ENCODE results near the gene DCTN3. TPM values are rescaled to one million over a fixed set of nuclear protein-coding genes. Genes with fewer than 3 reads are reported as not detected.

DCTN3 gene
- total RNA-seq, 2 donors from 2014 or later, result 36.1 to 39.9 TPM

DNA sequence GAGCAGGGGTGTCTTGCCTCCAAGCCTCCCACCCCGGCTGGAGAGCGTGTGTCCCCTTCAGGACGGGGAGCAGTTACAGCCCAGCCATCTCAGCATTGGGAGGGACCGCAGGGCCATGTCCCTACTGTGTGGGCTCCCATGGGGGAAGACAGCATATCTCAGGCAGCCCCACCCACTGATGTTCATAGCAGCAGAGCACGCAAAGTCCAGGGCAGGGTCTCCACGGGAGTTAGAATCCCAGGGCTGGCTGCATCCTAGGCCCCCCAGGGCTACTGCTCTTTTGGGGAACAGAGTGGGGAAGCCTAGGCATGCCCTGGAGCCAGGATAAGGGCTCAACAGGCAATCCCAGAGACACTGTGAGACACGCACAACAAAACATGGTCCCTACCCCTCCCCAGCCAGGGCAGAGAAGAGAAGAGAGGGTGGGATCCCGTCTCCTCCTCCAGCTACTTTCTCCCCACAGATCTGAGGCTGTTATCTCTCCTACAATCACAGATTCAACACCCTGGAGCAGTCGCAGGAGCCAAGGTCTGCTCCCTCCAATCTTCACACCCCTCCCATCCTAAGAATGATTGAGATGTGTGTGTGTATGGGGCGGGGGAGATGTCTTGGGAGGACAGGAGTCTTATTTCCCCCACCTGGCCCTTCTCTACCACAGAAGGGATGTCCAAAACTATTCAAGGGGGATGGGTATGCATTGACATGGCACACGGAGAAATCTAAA lies 34.2 kb downstream of the DCTN3 start:
- H3K27ac ChIP-seq, result no peak overlapping the region
- TF ChIP-seq, protein P1, sequence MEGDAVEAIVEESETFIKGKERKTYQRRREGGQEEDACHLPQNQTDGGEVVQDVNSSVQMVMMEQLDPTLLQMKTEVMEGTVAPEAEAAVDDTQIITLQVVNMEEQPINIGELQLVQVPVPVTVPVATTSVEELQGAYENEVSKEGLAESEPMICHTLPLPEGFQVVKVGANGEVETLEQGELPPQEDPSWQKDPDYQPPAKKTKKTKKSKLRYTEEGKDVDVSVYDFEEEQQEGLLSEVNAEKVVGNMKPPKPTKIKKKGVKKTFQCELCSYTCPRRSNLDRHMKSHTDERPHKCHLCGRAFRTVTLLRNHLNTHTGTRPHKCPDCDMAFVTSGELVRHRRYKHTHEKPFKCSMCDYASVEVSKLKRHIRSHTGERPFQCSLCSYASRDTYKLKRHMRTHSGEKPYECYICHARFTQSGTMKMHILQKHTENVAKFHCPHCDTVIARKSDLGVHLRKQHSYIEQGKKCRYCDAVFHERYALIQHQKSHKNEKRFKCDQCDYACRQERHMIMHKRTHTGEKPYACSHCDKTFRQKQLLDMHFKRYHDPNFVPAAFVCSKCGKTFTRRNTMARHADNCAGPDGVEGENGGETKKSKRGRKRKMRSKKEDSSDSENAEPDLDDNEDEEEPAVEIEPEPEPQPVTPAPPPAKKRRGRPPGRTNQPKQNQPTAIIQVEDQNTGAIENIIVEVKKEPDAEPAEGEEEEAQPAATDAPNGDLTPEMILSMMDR (IDR thresholded peaks at IDR 0.05), result no peak
- TF ChIP-seq POLR2A (IDR thresholded peaks at IDR 0.05), result no peak
- peaks cover 25% of the 10 kb centered on the region for H3K4me1 ChIP-seq
- H3K36me3 ChIP-seq (replicated peaks in 1 of 2; ENCODE audit: insufficient read depth in 1 of 2, low read depth in 2 of 2), result no peaks in the 10 kb centered on the region
- H3K27me3 ChIP-seq, result peaks cover 3 to 10% of the 10 kb centered on the region in 2 donors
- no peak overlapping the region for H3K4me3 ChIP-seq
- no peak for DNase-seq
- ATAC-seq, result no peak
- intact Hi-C loops (cut with DNase I), result loop anchor here (5.0 kb wide), 1 partner anchor 34 kb away; no protein-coding TSS in a partner anchor
- WGBS, 2 donors, result 13 to 18% methylated on average over 5 to 11 of the region's 11 CpGs
- no peaks in the 10 kb centered on the region for H3K9me3 ChIP-seq

DNA sequence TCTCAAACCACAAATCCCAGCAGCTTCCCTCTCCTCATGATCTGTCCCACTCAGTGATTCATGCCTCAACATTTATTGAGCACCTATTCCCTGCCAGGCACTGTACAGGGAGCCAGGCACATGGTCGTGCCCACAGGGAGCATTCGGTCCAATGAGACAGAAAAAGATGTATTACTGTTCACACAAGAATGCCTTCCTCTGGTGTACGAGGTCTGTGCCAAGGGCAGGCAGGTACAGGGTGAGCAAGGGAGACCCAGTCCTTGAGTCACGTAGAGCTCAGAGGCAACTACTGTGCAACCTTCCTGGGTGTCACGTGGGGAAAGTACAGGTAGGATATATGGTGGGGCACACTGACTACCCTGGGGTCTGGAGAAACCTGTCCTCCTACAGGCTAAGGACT lies 35.3 kb downstream of the DCTN3 start:
- TF ChIP-seq POLR2A (IDR thresholded peaks at IDR 0.05), result no peak
- TF ChIP-seq, protein P1 (IDR thresholded peaks at IDR 0.05), result no peak
- Histone ChIP-seq H3K27ac (no peak overlapping the region), H3K4me3 (no peak overlapping the region), H3K36me3 (replicated peaks in 1 of 2; ENCODE audit: insufficient read depth in 1 of 2, low read depth in 2 of 2) (no peaks in the 10 kb centered on the region), H3K27me3 (peaks cover 3 to 10% of the 10 kb centered on the region in 2 donors), H3K4me1 (peaks cover 14% of the 10 kb centered on the region), H3K9me3 (no peaks in the 10 kb centered on the region)
- WGBS, 2 donors, result 34 to 42% methylated on average over 5 of the region's 5 CpGs
- ATAC-seq, result no peak
- intact Hi-C loops (cut with DNase I), result loop anchor here (5.0 kb wide), 1 partner anchor 33 kb away; no protein-coding TSS in a partner anchor
- DNase-seq, result no peak

DNA sequence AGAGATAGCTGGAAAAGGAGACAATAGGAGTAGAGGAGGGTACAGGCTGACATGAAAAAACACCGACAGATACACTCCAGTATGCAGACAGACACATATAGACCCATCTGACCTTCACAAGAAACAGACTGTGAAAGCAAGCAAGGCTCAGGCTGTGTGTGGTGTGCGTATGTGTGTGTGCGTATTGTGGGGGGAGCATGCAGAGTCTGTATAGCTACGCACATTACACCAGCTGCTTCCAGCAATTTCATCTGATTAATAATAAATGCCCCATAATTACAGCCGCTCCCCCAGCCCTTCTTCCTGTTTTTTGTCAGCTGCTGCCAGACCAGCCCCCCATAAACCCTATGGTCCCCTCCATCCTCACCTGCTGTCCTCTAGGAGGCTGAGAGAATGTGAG lies 37.5 kb downstream of the DCTN3 start:
- ATAC-seq (no peak), DNase-seq (no peak)
- no peaks in the 10 kb centered on the region for H3K9me3 ChIP-seq
- H3K27me3 ChIP-seq, result peaks cover 0 to 22% of the 10 kb centered on the region in 2 donors
- no peak overlapping the region for H3K27ac ChIP-seq
- H3K36me3 ChIP-seq (replicated peaks in 1 of 2; ENCODE audit: insufficient read depth in 1 of 2, low read depth in 2 of 2), result no peaks in the 10 kb centered on the region
- WGBS, 2 donors, result 84 to 86% methylated on average over 5 of the region's 5 CpGs
- intact Hi-C loops (cut with DNase I), result no loop called here
- peaks cover 12% of the 10 kb centered on the region for H3K4me1 ChIP-seq
- H3K4me3 ChIP-seq, result no peak overlapping the region
- TF ChIP-seq POLR2A (IDR thresholded peaks at IDR 0.05), result no peak
- TF ChIP-seq, protein P1 (IDR thresholded peaks at IDR 0.05), result no peak

DNA sequence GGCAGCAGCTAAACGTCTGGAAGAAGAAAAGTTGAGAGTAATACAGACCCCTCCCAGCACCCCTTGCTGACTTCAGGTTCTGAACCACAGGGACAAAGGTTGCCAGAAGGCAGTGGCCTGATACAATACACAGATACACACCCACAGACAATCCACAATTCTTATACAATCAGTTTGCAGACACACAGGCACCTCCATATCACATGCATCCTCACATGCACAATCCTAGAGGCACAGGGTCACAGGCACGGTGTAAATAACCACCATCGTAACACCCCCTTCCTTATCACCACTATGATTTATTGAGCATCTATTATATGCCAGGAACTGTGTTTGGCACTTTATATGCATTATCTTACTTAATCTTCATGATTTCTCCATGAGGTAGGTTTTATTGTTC lies 39.0 kb downstream of the DCTN3 start:
- H3K36me3 ChIP-seq (replicated peaks in 1 of 2; ENCODE audit: insufficient read depth in 1 of 2, low read depth in 2 of 2), result no peaks in the 10 kb centered on the region
- H3K27ac ChIP-seq, result no peak overlapping the region
- H3K27me3 ChIP-seq, result peaks cover 0 to 26% of the 10 kb centered on the region in 2 donors
- 65 to 72% methylated on average over 3 of the region's 3 CpGs for WGBS, 2 donors
- no peak for TF ChIP-seq POLR2A (IDR thresholded peaks at IDR 0.05)
- TF ChIP-seq, protein P1 (IDR thresholded peaks at IDR 0.05), result no peak
- no peak overlapping the region for H3K4me3 ChIP-seq
- peaks cover 12% of the 10 kb centered on the region for H3K4me1 ChIP-seq
- intact Hi-C loops (cut with DNase I), result no loop called here
- ATAC-seq (no peak), DNase-seq (no peak)
- no peaks in the 10 kb centered on the region for H3K9me3 ChIP-seq

DNA sequence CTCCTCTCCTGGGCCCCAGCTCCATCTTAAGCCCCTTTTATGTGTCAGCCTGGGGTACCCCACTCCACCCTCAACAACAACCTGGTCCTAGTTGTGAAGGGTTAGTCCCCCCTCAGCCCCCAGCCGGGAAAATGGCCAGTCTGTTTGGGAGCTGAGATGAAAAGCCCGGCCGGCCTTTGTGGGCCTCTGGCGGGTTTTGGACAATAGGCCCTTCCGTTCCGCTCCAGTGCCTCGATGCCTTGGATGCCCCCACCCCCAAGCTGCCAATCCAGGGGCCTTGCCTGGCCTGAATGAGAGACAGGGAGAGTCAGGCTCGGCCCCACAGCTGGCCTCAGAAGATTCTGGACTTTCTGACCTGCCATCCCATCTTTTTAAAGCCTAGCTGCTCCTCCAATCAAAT lies 39.9 kb downstream of the DCTN3 start:
- no peak overlapping the region for H3K27ac ChIP-seq
- H3K4me3 ChIP-seq, result no peak overlapping the region
- no peaks in the 10 kb centered on the region for H3K9me3 ChIP-seq
- intact Hi-C loops (cut with DNase I), result no loop called here
- 66 to 70% methylated on average over 7 to 8 of the region's 8 CpGs for WGBS, 2 donors
- H3K4me1 ChIP-seq, result peaks cover 12% of the 10 kb centered on the region
- H3K27me3 ChIP-seq, result peaks cover 0 to 20% of the 10 kb centered on the region in 2 donors
- H3K36me3 ChIP-seq (replicated peaks in 1 of 2; ENCODE audit: insufficient read depth in 1 of 2, low read depth in 2 of 2), result no peaks in the 10 kb centered on the region
- DNase-seq, result no peak
- TF ChIP-seq POLR2A (IDR thresholded peaks at IDR 0.05), result no peak
- TF ChIP-seq, protein P1 (IDR thresholded peaks at IDR 0.05), result no peak
- no peak for ATAC-seq

Data from body of pancreas (tissue), 4 donors.